A172 (cell line): ENCODE data around the gene HMGN3. TPM values are rescaled to one million over a fixed set of nuclear protein-coding genes. Genes with fewer than 3 reads are reported as not detected.
"Not testable (repeated sequence)": the region's sequence is repeated elsewhere in the genome, so short reads cannot be mapped to it uniquely, and the experiment has no call there.

Experiments
- DNase-seq: peaks from one replicate; pipeline ENCODE4 v3.0.0-alpha.2; 2015; ENCODE audit warnings: low spot score
- total RNA-seq: library from RNA; depleted of rRNA; stranded (reverse); fragments of >200 nt; shearing (Covaris generic); gene quantifications from 2 replicates; pipeline ENCODE4 v1.2.3, GENCODE V29; 2014; rRNA removed

HMGN3 gene
- 73.9 and 119 TPM in 2 replicates for total RNA-seq

DNA sequence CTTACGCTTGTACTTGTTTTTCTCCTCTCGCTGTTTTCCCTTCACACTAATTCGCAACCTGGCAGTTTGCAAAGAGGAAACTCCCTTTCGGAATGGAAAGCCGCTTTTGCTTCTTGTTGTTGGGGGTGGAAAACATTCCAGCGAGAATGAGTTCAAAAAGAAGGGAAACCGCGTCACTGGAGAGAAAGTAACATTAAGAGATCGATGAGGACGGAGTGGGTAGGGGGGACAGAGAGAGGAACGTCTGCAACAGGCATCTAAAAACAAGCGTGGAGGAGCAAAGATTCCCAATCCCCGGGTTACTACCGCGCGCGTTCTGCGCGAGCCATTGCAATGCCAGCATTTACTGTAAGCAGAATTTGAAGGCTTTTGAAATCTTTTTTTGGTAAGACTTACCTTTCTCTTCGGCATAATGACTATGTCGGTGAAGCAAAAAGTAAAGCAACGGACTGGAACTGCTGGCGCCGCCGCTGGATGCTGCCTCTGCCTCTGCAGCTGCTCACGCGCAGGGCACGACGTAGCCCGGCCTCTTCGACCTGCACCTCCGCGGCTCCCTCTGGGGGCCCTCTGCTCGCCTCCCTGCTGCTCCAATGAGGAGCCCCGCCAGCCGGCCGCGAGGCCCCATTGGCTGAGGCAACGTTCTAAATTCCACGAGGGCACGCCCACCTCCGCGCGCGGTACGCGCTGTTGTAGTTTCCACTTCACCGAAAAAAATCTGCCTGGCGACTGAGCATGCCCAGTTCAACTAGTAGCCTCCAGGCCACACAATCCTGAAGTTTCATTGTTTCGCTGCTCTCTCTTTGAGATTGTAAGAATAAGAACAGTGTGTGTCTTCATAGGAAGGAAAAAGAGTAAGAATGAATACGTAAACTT, at the start of gene HMGN3:
HMGN3 (minus strand) TSS at position 533 of the 873 bp plus-strand sequence.
- peak; percentile 81 for DNase-seq

DNA sequence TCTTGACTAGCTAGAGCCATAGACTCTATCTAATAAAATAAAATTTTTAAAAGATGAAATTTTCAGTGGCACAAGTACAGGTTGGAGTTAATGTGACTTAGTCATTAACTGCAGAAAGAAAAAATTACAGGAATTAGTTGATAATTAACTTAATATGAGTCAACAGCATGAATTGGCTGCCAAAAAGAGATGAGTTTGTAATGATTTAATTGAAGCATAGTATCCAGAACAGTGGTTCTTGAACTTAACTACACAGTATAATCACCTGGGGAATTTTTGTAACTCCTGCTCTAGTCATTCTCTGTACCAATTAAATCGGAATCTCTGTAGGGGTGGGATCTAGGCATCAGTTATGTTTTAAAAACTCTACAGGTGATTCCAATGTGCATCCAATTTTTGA, 46.3 kb upstream of the HMGN3 start:
- DNase-seq = no peak

DNA sequence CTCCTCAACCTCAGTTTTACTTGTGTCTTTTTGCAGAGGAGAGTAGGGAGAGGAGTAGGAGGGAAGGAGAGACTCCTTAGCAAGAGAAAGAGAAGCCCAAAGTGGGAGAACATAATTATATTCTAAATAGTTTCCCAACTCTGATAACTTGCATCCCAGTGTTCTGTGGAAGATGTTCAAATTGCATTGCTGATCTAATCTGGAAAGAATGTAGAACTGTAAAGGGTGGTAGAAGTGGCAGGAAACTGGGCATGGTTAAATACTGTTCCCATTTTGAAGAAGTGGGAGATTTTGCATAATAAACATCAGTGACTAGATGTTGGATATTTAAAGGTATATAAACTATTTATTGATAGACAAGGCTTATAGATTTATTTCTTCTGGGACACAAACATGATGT, 42.6 kb upstream of the HMGN3 start:
- DNase-seq = peak; percentile 26

DNA sequence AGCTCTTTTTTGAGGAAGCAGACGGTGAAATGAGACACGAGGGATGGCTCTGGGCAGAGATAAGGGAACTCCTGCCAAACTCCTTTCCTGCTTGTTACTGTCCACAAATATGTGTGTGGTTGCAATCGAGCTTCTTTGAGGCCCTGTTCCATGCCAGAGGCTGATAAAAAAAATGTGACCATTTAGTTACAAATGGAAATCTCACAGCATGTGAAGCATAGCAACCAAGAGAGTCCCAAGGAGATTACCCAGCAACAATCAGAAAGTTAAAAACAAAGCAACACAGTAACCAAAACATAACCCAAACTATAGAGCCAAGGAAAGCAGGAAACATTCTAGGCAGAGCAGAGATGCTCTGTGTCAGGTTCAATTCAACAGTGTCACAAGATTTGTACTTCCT, 35.4 kb upstream of the HMGN3 start:
- DNase-seq = no peak

DNA sequence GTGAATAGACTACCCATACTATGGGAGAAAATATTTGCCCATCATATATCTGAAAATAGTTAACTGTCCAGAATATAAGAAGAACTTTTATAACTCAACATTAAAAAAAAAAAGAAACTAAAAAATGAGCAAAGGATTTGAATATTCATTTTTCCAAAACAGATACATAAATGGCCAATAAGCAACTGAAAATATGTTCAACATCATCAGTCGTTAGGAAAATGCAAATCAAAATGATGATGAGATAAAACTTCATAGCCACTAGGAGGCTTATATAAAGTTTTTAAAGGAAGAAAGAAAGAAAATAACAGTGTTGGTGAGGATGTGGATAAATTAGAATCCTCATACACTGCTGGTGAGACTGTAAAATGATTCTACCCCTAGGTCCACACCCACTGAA, 32.6 kb upstream of the HMGN3 start:
- no peak for DNase-seq

DNA sequence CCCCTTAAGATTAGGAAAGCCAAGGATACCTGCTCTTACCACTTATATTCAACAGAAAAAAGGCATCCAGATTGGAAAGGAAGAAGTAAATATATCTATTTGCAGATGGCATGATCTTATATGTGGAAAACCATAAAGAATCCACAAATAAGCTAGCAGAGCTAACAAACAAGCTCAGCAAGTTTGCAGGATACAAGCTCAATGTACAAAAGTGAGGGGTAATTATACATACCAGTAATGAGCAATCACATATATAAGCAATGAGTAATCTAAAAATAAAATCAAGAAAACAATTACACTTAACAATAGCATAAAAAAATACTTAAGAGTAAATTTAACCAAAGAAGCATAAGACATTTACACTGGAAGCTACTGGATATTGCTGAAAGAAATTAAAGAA, 31.6 kb upstream of the HMGN3 start:
- DNase-seq = no peak

DNA sequence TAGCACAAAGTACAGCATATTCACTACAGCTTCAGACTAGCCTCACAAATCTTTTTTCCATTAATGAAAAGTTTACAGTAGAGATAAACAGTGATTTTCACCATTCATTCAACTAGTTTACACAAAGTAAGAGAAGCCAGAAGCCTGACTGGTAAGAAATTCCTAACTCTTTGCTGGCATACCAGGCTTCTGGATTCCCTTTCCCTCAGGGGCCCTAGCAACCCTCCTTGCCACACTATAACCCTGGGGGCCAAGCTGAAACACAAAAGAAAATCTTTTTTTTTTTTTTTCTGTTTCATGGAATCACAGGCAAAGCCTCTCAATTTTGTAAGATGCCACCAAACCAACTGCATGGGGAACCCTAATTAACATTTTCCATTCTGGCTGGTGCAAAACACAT, 28.9 kb upstream of the HMGN3 start:
- DNase-seq = no peak

DNA sequence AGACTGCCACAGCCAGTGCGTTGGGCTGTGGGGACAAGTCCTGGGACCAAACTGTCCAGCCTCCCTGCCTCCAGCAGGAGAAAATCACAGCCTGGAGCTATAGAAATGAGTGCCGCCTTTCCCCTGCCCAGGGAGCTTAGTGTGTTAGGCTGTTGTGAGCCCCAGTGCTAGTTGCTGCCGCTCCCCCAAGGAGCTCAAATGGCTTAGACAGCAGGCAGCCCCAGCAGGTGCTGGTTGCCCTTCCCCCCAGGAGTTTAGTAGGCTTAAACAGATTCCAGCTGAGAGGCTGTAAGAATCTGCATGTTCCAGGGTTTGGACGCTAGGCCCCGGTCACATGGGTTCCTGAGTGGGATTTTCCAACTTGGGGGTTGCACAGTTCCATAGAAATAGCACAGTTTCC, 27.2 kb upstream of the HMGN3 start:
- no peak for DNase-seq

DNA sequence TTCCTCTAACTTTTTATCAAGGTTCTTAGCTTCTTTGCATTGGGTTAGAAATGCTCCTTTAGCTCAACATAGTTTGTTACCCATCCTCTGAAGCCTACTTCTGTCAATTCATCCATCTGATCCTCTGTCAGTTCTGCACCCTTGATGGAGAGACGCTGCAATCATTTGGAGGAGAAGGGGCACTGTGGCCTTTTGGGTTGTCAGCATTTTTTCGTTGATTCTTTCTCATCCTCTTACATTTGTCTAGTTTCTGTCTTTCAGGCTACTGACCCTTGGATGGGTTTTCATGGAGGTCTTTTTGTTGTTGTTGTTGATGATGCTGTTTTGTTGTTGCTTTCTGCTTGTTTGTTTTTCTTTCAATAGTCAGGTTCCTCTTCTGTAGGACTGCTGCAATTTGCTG, 26.3 kb upstream of the HMGN3 start:
- DNase-seq = no peak

DNA sequence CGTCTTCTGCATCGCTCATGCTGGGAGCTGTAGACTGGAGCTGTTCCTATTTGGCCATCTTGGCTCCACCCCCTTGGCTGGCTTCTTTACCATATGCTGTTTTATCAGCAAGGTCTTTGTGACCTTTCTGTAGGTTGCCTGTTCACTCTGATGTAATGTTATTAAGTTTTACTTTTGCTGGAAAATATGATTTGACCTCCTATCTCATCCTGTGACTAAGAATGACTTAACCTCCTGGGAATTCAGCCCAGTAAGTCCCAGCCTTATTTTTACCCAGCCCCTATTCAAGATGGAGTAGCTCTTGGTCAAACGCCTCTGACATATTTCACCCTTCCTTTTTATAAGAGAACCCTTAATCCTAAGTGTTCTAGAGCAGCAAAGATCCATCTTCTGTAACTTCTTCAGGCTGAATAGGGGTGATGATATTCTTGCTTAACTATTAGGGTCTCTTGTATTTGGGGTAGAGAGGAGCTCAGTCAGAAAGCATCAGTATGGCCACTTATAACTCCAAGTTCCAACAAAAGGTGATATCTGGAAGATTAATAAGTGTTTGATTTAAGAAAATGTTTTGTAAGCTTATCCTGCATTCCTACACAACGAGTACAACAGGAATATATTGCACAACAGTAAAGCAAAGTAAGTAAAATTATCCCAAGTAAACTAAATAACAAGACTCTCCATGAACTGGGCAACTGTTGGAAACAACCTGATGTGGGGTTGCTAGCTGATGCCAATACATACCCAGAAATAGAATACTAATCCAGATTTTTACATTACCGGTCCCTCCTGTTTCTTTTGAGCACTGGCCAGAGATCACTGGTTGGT, 23.1 kb upstream of the HMGN3 start:
- DNase-seq = peak; percentile 59

DNA sequence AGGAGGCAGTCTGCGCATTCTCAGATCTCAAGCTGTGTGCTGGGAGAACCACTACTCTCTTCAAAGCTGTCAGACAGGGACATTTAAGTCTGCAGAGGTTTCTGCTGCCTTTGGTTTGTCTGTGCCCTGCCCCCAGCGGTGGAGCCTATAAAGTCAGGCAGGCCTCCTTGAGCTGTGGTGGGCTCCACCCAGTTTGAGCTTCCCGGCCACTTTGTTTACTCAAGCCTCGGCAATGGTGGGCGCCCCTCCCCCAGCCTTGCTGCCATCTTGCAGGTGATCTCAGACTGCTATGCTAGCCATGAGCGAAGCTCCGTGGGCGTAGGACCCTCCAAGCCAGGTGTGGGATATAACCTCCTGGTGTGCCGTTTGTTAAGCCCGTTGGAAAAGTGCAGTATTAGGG, 22.3 kb upstream of the HMGN3 start:
- DNase-seq = not testable (repeated sequence)

DNA sequence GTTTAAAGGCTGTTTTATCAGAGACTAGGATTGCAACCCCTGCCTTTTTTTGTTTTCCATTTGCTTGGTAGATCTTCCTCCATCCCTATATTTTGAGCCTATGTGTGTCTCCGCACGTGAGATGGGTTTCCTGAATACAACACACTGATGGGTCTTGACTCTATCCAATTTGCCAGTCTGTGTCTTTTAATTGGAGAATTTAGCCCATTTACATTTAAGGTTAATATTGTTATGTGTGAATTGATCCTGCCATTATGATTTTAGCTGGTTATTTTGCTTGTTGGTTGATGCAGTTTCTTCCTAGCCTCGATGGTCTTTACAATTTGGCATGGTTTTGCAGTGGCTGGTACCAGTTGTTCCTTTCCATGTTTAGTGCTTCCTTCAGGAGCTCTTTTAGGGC, 20.6 kb upstream of the HMGN3 start:
- DNase-seq = not testable (repeated sequence)

DNA sequence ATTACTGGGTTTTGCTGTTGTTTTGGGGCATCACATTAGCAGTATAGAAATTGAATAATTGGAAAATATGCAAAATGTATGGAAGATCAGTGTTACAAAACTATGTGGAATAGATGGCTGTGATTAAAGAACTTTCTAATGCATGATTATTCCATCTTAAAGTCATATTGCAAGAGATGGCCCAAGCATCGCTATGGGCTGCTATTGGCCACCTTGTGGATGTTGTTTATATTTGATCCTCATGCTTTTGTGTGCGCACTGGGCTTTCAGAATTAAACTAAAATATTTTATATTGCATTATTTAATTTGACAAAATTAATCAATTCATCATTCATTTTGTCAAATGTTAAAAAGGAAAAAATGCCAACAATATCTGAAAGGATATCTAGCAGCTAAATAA, 16.1 kb upstream of the HMGN3 start:
- DNase-seq = no peak

DNA sequence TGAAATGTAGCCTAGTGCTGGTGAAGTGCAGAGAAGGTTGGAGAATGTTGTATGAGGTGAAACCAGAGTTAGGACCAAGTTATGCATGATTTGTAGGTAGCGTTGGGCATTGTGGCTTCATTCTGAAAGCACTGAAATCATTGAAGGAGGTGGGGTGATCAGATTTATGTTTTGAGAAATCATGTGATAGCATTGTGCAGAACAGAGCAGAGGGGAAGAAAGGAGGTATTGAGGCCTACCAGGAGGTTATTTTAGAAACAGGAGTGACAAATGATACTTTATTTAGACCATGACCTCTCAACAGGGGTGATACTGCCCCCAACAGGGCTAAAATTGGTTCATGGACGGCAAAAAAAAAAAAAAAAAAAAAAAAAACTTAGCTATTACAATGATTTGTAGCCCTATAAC, 15.6 kb upstream of the HMGN3 start:
- peak; percentile 6 for DNase-seq

DNA sequence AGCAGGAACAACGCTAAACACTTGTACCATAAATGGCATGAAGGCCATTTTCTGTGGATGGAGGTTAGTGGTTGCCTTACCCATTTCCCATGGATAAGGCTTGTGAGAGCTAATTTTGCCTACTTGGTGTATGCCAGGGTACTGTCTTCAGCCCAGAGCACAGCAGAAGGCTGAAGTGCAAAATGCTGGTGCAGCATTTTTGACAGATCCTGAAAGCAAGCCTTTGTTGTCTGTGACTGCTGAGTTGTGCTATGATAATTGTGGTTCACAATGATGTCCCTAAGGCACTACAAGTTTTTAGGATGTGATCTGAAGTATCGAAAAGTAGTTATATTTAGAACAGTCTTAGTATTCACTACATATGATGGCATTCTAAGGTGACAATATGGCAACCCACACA, 14.7 kb upstream of the HMGN3 start:
- DNase-seq = no peak

DNA sequence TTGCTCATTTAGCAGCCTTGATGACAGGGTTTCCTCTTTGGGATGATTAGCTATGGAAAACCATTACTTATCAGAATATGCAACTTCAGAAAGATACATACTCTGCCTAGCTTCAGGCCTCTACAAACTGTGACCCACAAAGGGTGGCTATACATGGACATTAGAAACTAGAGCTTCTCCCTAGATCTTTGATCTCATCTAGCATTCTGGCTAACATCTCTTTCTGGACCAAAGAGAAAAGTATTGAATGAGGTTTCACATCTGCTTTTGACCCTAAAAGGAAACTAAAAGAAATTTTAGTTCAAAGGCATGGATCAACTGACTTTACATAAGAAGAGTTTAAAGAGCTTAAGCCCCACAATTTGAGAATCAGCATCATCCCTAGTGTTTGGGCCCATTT, 12.4 kb upstream of the HMGN3 start:
- DNase-seq = no peak

DNA sequence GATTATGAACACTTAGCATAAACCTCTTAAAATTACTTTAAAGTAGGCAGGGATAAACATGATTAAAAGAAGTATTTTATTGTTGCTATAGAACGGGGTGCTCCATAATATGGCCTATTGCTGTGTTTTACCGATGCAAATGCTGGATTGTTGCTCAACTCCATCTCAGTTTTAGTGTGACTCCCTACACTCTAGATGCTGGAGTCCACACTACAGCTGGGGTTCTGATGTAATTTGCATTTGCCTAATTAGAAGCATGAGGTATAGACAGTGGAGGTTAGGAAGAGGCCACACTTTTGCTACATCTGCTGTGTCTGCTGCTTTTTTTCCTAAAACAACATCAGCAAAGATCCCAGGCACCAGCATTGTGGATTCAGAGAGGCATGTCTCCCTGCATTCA, 6.7 kb upstream of the HMGN3 start:
- no peak for DNase-seq

DNA sequence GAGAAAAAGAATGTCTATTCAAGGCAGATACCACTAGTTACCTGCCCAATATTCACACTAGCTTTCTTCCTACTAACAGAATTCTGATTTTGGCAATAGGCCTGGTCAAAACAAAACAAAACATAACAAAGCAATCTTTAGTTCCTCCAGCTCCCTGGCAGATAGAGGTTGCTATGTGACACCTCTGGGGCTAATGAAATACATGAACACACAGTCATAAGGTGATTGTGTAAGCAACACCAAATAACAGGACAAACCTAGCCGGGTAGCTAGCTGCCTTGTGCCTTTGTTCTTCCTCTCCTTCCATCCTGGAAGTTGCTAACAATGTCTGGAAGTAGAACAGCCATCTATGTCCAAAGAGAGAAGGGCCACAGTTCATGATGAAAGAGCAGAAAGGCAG, 6.0 kb upstream of the HMGN3 start:
- no peak for DNase-seq

DNA sequence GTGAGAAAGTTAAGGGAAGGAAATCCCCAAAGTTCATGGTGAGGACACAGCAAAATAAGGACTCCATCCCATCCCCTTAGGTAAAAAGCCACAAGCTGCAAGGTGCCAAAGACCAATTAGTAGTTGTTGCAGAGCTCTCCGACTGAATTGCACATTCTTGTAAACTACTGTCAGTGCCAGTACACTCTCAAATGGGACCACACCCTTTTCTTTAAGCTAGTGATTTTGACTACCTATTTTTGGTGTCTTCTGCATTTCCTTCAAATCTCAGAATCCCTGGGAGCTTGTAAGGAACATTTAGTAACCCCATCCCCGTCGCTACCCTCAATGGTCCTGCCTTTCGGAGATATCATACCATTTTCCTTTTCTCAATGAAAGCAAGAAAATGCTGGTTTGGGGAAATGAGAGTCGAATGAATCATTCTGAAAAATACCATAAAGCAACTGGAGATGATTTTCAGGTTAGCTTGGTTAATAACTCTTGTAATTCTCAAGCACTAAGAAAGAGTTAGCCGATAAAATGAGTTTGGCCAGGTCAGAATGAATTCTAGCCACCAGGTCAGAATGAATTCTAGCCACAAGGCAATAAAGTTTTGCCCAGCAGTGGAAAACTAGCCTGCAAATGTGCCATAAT, 5.2 kb upstream of the HMGN3 start:
- DNase-seq = no peak

DNA sequence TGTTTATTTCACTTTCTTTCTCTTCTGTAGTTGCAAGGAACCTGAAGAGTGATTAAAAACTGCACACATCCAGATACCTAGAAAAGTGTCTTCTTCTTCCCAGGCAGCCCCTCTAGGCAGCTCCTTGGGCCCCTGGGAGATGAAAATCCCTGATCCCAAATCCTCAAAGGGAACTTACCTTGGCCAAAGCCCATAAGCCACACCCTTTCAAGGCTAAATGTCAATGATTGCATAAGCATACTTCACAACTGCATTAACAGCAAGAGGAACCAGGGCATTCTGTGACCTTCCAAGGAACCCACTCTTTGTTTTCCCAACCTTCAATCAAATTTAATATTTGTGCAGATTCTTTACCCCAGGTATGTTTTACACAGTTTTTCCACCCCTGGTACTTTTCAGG, 4.4 kb upstream of the HMGN3 start:
- no peak for DNase-seq

DNA sequence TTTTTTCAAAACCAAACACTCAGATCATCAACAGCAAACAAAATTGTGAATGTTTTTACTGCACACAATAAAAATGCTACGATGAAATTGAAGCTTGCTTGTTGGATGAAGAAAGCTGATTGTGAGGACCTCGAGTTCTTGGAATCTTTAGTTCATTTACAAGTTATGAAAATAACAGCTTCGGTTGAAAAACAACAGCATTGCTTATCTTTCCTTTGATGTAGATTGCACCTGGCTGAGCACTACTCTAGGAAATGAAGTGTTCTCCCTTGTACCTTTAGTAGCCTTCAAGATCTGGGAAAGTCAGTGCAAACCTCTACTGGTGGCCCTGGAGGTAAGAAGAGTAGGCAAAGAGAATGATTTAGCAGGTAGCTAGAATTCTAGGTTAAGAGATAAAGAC, 2.2 kb upstream of the HMGN3 start:
- DNase-seq = no peak

DNA sequence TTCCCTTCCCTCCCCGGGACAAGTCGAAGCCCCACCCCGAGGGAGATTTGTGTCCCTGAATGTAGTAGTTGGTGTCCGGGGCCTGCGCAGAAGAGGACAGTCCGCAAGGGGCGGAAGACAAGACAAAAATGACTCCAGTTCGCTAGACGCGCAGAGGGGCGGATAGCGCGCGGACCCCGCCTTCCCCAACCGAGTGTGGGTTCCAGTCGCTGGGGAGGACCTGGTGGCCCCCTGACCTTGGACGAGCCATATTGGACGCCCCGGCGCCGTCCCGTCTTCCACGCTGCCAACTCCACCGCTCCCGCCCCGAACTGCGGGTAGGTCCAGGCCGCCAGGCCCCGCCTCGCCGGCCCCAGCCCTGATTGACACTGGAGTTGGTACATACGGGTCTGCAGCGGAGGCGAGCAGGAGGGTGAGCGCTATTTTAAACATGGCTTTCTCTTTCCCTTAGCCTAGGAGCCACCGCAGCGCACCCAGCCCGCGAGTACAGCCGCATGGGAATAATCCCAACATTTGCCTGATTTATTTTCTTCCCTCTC, 802 bp downstream of the HMGN3 start:
- peak; percentile 83 for DNase-seq
